HG03442 (cell line): ENCODE results near the gene EEA1.
"Not testable (repeated sequence)": the region's sequence is repeated elsewhere in the genome, so short reads cannot be mapped to it uniquely, and the experiment has no call there.

ENCODE experiments used
- ATAC-seq: cut with Tn5 transposase; IDR thresholded peaks from one replicate; pipeline ENCODE4 v1.9.1; 2021; ENCODE audit warnings: mild to moderate bottlenecking, moderate library complexity; ENCODE audit not compliant: unreplicated experiment

EEA1 gene

GRCh38 chr12:92928962-92929915 lies at the start of gene EEA1:
Gene EEA1, minus strand, starts transcription at chr12:92929295. Its CDS starts 229 bp downstream, at chr12:92929066.
- peak; percentile 87 for ATAC-seq

- ATAC-seq: no peak
Observed at GRCh38 chr12:92978607-92979006, 49.5 kb upstream of the EEA1 start.

DNA sequence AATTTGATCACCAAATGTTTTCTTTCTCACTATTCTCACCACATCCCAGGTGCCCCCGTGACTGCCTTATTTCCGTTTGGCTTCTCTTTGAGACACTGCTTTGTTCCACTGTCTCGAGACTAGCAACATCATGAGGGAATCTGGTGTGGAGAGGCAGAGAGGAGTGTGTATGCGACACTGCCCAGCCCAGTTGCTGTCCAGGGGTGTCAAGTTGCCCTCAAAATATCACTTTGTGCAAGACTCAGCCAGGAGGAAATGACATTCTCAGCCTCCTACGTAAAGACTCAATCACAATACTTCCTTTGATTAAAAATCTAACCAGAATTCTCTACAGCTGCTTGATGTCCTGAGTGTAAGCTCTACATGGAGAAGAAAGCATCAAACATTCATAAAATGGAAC lies 48.2 kb upstream of the EEA1 start:
- no peak for ATAC-seq

GRCh38 chr12:92974759-92975158 lies 45.7 kb upstream of the EEA1 start:
- ATAC-seq: no peak

GRCh38 chr12:92973614-92974013 lies 44.5 kb upstream of the EEA1 start:
- peak; percentile 64 for ATAC-seq

DNA sequence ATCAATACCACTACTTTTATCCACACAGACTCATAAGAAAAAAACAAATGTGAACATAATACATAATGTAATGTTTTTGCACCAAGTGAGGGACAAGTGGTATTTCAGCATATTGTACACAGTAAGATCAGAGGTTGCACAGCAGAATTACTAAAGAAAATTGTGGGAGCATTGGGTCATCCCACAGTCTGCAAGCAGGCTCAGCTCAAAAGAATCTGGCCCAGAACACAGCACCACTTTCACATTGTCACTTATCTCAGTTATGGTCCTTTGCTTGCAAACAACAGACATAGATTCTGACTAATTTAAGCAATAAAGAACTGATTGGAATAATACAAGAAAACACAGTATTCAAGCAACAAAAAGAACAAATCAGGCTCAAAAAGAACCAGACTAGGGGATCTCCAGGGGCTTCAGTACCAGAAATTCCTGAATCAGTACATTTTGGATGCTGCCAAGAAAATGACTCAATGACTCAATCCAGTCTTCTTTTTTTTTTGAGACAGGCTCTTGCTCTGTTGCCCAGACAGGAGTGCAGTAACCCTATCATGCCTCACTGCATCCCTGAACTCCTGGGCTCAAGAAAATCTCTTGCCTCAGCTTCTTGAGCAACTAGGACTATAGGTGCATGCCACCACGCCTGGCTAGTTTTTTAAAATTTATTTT lies 42.9 kb upstream of the EEA1 start:
- no peak for ATAC-seq

DNA sequence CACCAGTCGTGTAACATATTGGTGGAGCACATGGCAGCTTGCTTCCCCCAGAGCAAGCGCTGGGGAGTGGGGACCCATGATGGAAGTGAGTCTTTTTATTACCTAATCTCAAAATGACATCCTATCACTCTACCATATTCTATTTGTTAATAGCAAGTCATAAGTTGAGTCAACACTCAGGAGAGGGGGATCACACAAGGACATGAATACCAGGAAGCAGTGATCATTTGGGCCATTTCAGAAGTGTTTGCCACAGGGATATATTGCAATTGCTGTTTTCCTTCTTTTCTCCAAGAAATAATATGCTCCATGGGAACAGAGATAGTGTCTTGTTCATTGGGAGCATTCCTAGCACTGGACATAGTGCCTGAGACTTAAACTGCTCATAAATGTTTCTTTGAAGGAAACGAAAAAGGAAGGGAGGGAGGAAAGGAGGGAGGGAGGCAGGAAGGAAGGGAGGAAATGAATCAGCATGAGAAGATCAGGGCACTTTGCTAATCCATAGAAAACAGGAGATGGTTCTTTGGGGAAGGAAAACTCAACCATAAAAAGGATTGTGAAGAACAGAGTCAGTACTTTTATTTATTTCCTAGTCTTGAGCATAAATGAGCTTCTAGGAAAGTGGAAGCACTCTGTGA lies 39.2 kb upstream of the EEA1 start:
- no peak for ATAC-seq

DNA sequence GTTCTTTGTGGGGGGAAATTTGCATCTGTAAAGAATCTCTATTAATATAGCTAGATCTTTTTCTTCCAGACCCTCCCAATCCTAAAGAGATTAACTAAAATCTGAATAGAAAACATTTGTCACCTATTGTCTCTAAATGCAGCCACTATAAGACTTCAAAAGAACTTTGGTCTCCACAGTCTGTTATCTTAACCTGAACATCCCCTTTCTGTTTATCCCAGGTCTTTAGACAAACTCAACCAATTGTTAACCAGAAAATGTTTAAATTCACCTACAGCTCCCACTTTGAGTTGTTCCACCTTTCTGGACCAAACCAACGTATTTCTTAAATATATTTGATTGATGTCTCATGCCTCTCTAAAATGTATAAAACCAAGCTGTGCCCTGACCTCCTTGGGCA lies 35.3 kb upstream of the EEA1 start:
- ATAC-seq: not testable (repeated sequence)

DNA sequence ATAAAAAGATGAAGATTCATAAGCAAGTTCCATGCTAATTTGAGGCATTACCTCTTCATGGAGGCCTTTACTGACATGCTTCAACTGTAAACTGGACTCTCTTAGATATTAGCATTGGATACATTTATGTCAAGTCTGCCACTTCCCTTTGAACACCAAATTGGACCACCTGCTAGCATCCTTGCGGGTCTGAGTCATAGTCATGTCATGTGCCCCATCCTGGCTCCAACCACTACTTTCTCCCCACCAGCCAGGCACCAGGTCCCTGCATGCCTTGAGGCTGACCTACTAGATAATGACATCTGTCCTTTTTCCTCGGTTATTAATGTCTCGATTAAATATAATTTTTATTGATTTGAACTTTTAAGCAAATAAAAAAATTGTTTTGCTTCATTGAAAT lies 32.9 kb upstream of the EEA1 start:
- ATAC-seq: no peak

DNA sequence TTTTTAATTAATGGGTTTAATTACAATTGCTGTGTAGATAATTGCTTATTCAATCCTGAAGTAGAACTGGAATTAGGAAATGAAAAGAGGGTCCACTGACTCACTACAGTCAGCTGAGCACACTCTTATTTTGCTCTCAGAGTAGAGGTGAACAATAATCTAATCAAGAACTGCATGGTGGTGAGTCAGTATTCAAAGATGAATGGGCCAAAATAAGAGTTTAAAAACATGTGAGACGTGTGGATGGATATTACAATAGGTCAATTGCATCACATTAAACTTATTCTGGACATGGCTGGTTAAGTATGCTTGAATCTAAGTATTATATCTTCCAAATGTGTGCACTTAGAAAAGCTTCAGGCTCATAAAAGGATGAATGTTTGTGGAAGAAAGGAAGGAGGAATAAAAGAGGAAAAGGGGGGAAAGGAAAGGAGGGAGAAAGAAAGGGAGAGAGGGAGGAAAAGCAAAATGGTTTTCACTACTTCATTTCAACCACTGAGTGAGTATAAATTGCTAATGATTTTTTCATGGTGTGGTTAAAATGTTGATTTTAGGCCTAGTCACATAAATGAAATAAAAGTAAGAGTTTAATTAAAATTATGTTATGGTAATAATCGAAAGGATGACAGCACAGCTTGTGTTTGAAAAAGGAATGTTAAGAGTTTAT lies 27.0 kb upstream of the EEA1 start:
- no peak for ATAC-seq

- ATAC-seq: no peak
Observed at GRCh38 chr12:92953747-92954146, 24.7 kb upstream of the EEA1 start.

GRCh38 chr12:92952394-92952793 lies 23.3 kb upstream of the EEA1 start:
- no peak for ATAC-seq

DNA sequence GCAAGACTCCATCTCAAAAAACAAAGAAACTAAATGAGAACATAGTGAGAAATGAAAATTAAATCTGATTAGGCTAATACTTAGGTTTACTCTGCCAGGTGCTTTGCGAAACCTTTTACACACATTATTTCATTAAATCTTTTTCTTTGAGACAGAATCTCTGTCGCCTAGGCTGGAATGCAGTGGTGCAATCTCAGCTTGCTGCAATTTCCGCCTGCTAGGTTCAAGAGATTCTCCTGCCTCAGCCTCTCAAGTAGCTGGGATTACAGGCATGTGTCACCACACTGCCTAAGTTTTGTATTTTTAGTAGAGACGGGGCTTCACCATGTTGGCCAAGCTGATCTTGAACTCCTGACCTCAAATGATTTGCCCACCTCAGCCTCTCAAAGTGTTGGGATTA lies 21.9 kb upstream of the EEA1 start:
- no peak for ATAC-seq

DNA sequence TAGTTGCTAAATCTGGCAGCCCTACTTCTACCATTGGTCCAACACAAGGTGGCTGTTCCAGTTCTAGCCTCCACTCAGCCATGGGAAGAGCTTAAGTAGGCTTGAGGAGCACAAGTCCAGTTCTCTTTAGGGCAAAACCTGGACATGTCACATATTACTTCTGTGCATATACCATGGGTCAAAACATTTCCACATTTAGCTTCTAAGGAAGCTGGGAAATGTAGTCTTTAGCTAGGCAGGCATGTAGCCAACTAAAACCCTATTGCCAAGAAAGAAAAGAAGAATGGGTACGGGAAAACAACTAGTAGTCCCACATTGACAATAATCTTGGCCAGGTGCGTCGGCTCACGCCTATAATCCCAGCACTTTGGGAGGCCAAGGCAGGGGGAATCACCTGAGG lies 20.9 kb upstream of the EEA1 start:
- ATAC-seq: no peak

GRCh38 chr12:92949466-92949865 lies 20.4 kb upstream of the EEA1 start:
- ATAC-seq: no peak

DNA sequence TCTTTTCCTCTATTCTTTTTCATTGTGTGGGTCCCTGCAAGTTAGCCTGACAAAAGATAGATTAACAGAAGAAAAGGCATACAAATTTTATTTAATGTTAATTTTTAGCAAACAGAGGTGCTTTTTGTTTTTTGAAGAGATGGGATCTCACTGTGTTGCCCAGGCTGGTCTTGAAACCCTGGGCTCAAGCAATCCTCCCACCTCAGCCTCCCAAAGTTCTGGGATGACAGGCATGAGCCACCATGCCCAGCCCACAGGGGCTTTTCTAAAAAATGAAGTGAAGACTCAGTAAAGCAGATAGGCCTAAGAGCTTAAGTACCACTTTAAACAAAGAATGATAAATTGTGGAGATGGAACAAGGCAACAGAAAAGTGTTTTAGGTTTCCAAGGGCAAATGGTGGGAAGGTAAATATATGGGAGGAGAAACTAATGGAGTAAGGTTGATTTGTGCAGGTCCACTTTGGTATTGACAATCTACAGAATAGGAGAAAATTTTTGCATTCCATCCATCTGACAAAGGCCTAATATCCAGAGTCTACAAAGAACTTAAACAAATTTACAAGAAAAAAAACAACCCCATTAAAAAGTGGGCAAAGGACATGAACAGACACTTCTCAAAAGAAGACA lies 18.6 kb upstream of the EEA1 start:
- ATAC-seq: no peak

GRCh38 chr12:92945659-92946220 lies 16.6 kb upstream of the EEA1 start:
- no peak for ATAC-seq

GRCh38 chr12:92943482-92944250 lies 14.6 kb upstream of the EEA1 start:
- no peak for ATAC-seq

DNA sequence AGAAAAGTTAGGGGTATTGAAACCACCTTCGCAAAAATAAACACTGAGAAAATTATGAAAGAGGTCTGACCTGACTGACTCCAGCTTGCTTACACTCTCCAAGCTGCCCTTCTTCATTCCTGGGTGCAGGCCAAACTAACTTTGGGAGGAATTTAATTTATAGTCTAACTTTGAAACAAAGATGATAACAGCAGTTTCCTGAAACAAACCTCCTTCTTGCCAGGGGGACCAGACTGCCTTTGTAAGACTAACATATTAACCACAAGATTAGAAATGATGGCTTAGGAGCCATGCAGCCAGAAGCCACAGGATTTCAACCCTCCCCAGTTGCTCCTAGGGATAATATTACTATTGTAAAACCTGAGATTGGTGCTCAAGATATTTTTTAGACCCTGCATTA lies 13.8 kb upstream of the EEA1 start:
- ATAC-seq: no peak

GRCh38 chr12:92939116-92939515 lies 10.0 kb upstream of the EEA1 start:
- ATAC-seq: no peak
